HepG2 (cell line): ENCODE data around the gene TVP23A. TPM values are rescaled to one million over a fixed set of nuclear protein-coding genes. Genes with fewer than 3 reads are reported as not detected.

ENCODE experiments used
- DBP ChIP-seq: sonication (generic); formaldehyde crosslinking; IDR thresholded peaks from 2 replicates; pipeline ENCODE4 v1.4.0; 2020; ENCODE audit warnings: missing genetic modification reagents; ENCODE audit errors: not compliant biosample characterization
- EP300 ChIP-seq, 3 experiments: sonication (generic) in 1 of 3; formaldehyde crosslinking in 1 of 3; IDR thresholded peaks; 2 replicates each; pipeline versions ENCODE4 v1.5.1 to v1.6.1; 2011 to 2020; ENCODE audit warnings: low read depth in 2 of 3, low read length in 2 of 3, borderline replicate concordance in 1 of 3, improper control_type of control experiment in 1 of 3, mild to moderate bottlenecking in 1 of 3, missing genetic modification reagents in 1 of 3, moderate library complexity in 1 of 3
- ETV5 ChIP-seq: IDR thresholded peaks from 2 replicates; pipeline ENCODE4 v1.6.1; 2018; ENCODE audit warnings: missing biosample characterization, missing genetic modification reagents, inconsistent platforms, borderline replicate concordance
- GPN1 ChIP-seq: sonication (generic); formaldehyde crosslinking; IDR thresholded peaks from 2 replicates; pipeline ENCODE4 v1.5.1; 2020; ENCODE audit warnings: missing genetic modification reagents, borderline replicate concordance
- JUN ChIP-seq: sonication (generic); formaldehyde crosslinking; IDR thresholded peaks from 2 replicates; pipeline ENCODE4 v1.4.0; 2020; ENCODE audit warnings: mild to moderate bottlenecking, missing genetic modification reagents
- KDM2A ChIP-seq: sonication (generic); formaldehyde crosslinking; IDR thresholded peaks from 2 replicates; pipeline ENCODE4 v1.4.0; 2020; ENCODE audit warnings: low read depth, missing genetic modification reagents, borderline replicate concordance
- RNF219 ChIP-seq: sonication (generic); formaldehyde crosslinking; IDR thresholded peaks from 2 replicates; pipeline ENCODE4 v1.5.0; 2020; ENCODE audit warnings: mild to moderate bottlenecking, missing genetic modification reagents
- SALL2 ChIP-seq: sonication (generic); formaldehyde crosslinking; IDR thresholded peaks from 2 replicates; pipeline ENCODE4 v1.8.1; 2023; ENCODE audit warnings: mild to moderate bottlenecking, missing genetic modification reagents, inconsistent platforms
- SNAI1 ChIP-seq: sonication (generic); formaldehyde crosslinking; IDR thresholded peaks from 2 replicates; pipeline ENCODE4 v1.5.0; 2020; ENCODE audit warnings: mild to moderate bottlenecking, missing genetic modification reagents, borderline replicate concordance
- YY1 ChIP-seq: IDR thresholded peaks from 2 replicates; pipeline ENCODE4 v1.6.1; 2011; ENCODE audit warnings: low read length, low read depth, moderate library complexity, mild to moderate bottlenecking; ENCODE audit not compliant: insufficient read depth, insufficient replicate concordance
- ZNF260 ChIP-seq: sonication (generic); formaldehyde crosslinking; IDR thresholded peaks from 2 replicates; pipeline ENCODE4 v1.4.0; 2020; ENCODE audit warnings: missing genetic modification reagents, low read depth, mild to moderate bottlenecking, borderline replicate concordance
- ZNF33B ChIP-seq: sonication (generic); formaldehyde crosslinking; IDR thresholded peaks from 2 replicates; pipeline ENCODE4 v1.5.1; 2020; ENCODE audit warnings: mild to moderate bottlenecking, missing genetic modification reagents
- ZNF513 ChIP-seq: sonication (generic); formaldehyde crosslinking; conservative IDR thresholded peaks from 2 replicates; pipeline ENCODE4 v1.5.0; 2020; ENCODE audit warnings: missing genetic modification reagents
- ZNF770 ChIP-seq: sonication (generic); formaldehyde crosslinking; IDR thresholded peaks from 2 replicates; pipeline ENCODE4 v1.5.0; 2020; ENCODE audit warnings: mild to moderate bottlenecking, missing genetic modification reagents
- polyA plus RNA-seq, 8 experiments: library from polyadenylated mRNA; depleted of rRNA in 3 of 8; stranded (reverse) in 7 of 8; unstranded in 1 of 8; fragments of >200 nt; fragmentation: Illumina TruSeq in 4 of 8; extraction: Trizol in 4 of 8; gene quantifications; 2 replicates each; pipeline versions ENCODE4 v1.2.1 to v1.2.3, GENCODE V29; 2011 to 2016; ENCODE audit warnings: low read depth in 4 of 8, missing spikeins in 1 of 8, mixed read lengths in 1 of 8; ENCODE audit not compliant: insufficient read depth in 1 of 8
- total RNA-seq, 5 experiments: library from RNA; depleted of rRNA; stranded (reverse); fragments of >200 nt; fragmentation: Illumina TruSeq; extraction: Trizol; gene quantifications; 2 replicates each; pipeline ENCODE4 v1.2.3, GENCODE V29; 2016; ENCODE audit warnings: low read depth in 1 of 5

TVP23A gene
- total and polyA plus RNA-seq, 2 of the 13 experiments (the other 11 are each of a cell fraction or from before 2014, with no cell fraction given), result not detected

GRCh38 chr16:10728003-10728887 is 90.3 kb downstream of the TVP23A start (continued):
- TF ChIP-seq RNF219 (CRISPR knock-in tag) (no peak), ZNF33B (no peak; the same call in 1 of the 2 replicates), GPN1 (CRISPR knock-in tag) (no peak), SNAI1 (no peak), JUN (CRISPR knock-in tag) (0 out of 2 replicates have a peak, but pooled peaks have one; percentile 54), ETV5 (CRISPR knock-in tag) (no peak; the same call in 1 of the 2 replicates), KDM2A (CRISPR knock-in tag) (peak; percentile 83; the same call in 1 of the 2 replicates), SALL2 (CRISPR knock-in tag) (no peak), ZNF513 (CRISPR knock-in tag) (no peak), ZNF770 (peak; percentile 49; the same call in 1 of the 2 replicates), DBP (CRISPR knock-in tag) (no peak), EP300 (IDR thresholded peaks at IDR 0.05; ENCODE audit: low read depth in 2 of 2, low read length in 2 of 2) (peak; percentile 47 to 79; a peak in 2 of 4 replicates), EP300 (CRISPR knock-in tag; IDR thresholded peaks at IDR 0.05; ENCODE audit: borderline replicate concordance) (no peak; the same call in 1 of the 2 replicates), ZNF260 (CRISPR knock-in tag) (no peak), YY1 (peak; percentile 74)
